CD14-positive monocyte (primary cell): ENCODE data around the gene EPB41L4A. TPM values are rescaled to one million over a fixed set of nuclear protein-coding genes. Genes with fewer than 3 reads are reported as not detected.

Source experiments
- DNase-seq, 3 donors: peaks; one replicate each; pipeline ENCODE4 v3.0.0-alpha.2; 2011 to 2022
- H2AFZ ChIP-seq: 2 replicates; pipeline ENCODE4 v1.6.0; 2012; ENCODE audit warnings: mild to moderate bottlenecking, low read depth, low read length, inconsistent platforms; ENCODE audit not compliant: insufficient read depth, poor library complexity, severe bottlenecking
- H3K27ac ChIP-seq, 2 donors: 1 replicate in 1 of 2; 2 replicates in 1 of 2; pipeline ENCODE4 v1.5.1; 2012 to 2013; ENCODE audit warnings: low read length in 2 of 2, control low read depth in 1 of 2, inconsistent platforms in 1 of 2, low read depth in 1 of 2, mild to moderate bottlenecking in 1 of 2
- H3K27me3 ChIP-seq, 2 donors: one replicate each; pipeline versions ENCODE4 v1.6.0 to v1.6.1; 2011 to 2013; ENCODE audit warnings: low read length in 2 of 2; ENCODE audit not compliant: control insufficient read depth in 2 of 2, insufficient read depth in 2 of 2
- H3K36me3 ChIP-seq, 2 donors: replicated peaks in 1 of 2; 1 replicate in 1 of 2; 2 replicates in 1 of 2; pipeline versions ENCODE4 v1.5.1 to v1.6.1; 2012 to 2013; ENCODE audit warnings: low read length in 2 of 2, control low read depth in 1 of 2, inconsistent platforms in 1 of 2, mild to moderate bottlenecking in 1 of 2; ENCODE audit not compliant: insufficient read depth in 2 of 2, control insufficient read depth in 1 of 2
- H3K4me1 ChIP-seq, 2 donors: 1 replicate in 1 of 2; 2 replicates in 1 of 2; pipeline versions ENCODE4 v1.5.1 to v1.6.1; 2012 to 2013; ENCODE audit warnings: low read length in 2 of 2, control low read depth in 1 of 2, inconsistent platforms in 1 of 2, mild to moderate bottlenecking in 1 of 2, moderate library complexity in 1 of 2; ENCODE audit not compliant: insufficient read depth in 2 of 2, control insufficient read depth in 1 of 2
- H3K4me2 ChIP-seq: replicated peaks from 2 replicates; pipeline ENCODE3; 2012; ENCODE audit warnings: low read length, moderate library complexity, mild to moderate bottlenecking; ENCODE audit not compliant: poor library complexity, severe bottlenecking; ENCODE audit errors: extremely low read depth
- H3K4me3 ChIP-seq, 3 experiments: fragments of 200-600 bp in 1 of 3; sonication (generic) in 1 of 3; replicated peaks in 1 of 3; 1 replicate in 2 of 3; 2 replicates in 1 of 3; pipeline ENCODE4 v1.5.1; 2011 to 2013; ENCODE audit warnings: low read length in 3 of 3, mild to moderate bottlenecking in 3 of 3, control low read depth in 2 of 3, low read depth in 2 of 3, inconsistent platforms in 1 of 3, moderate library complexity in 1 of 3
- H3K79me2 ChIP-seq: 2 replicates; pipeline ENCODE4 v1.6.0; 2012; ENCODE audit warnings: mild to moderate bottlenecking, control low read depth, inconsistent platforms, low read length, moderate library complexity; ENCODE audit not compliant: insufficient read depth
- H3K9ac ChIP-seq: 2 replicates; pipeline ENCODE4 v1.6.0; 2017; ENCODE audit warnings: low read length, mild to moderate bottlenecking; ENCODE audit not compliant: insufficient read depth, poor library complexity, severe bottlenecking
- H3K9me3 ChIP-seq, 2 donors: replicated peaks in 1 of 2; 1 replicate in 1 of 2; 2 replicates in 1 of 2; pipeline versions ENCODE4 v1.5.1 to v1.6.1; 2012 to 2013; ENCODE audit warnings: low read length in 2 of 2, control low read depth in 1 of 2; ENCODE audit not compliant: control insufficient read depth in 1 of 2, insufficient read depth in 1 of 2
- H4K20me1 ChIP-seq: 2 replicates; pipeline ENCODE4 v1.6.0; 2012; ENCODE audit warnings: mild to moderate bottlenecking, low read length, control low read depth, moderate library complexity; ENCODE audit not compliant: insufficient read depth
- H3K27ac Mint-ChIP-seq, 7 donors: one replicate each; pipeline ENCODE4 v1.8.0; 2020; ENCODE audit warnings: mild to moderate bottlenecking in 7 of 7, mixed read lengths in 7 of 7, moderate library complexity in 6 of 7, inconsistent platforms in 2 of 7
- H3K27me3 Mint-ChIP-seq, 3 donors: one replicate each; pipeline ENCODE4 v1.8.0; 2021 to 2022; ENCODE audit warnings: low read depth in 3 of 3, mild to moderate bottlenecking in 3 of 3, mixed read lengths in 3 of 3, moderate library complexity in 3 of 3, inconsistent platforms in 1 of 3
- H3K36me3 Mint-ChIP-seq, 2 donors: one replicate each; pipeline ENCODE4 v1.8.0; 2020; ENCODE audit warnings: mixed read lengths in 2 of 2, inconsistent platforms in 1 of 2, mild to moderate bottlenecking in 1 of 2
- H3K4me1 Mint-ChIP-seq: one replicate; pipeline ENCODE4 v1.8.0; 2020; ENCODE audit warnings: mild to moderate bottlenecking, mixed read lengths
- H3K4me3 Mint-ChIP-seq, 2 donors: one replicate each; pipeline ENCODE4 v1.8.0; 2020; ENCODE audit warnings: mild to moderate bottlenecking in 2 of 2, mixed read lengths in 2 of 2, moderate library complexity in 1 of 2
- H3K9me3 Mint-ChIP-seq, 7 donors: one replicate each; pipeline ENCODE4 v1.8.0; 2020 to 2022; ENCODE audit warnings: mixed read lengths in 7 of 7, mild to moderate bottlenecking in 6 of 7, moderate library complexity in 6 of 7, inconsistent platforms in 2 of 7
- CTCF ChIP-seq: fragments of 200-600 bp; IDR thresholded peaks from one replicate; pipeline ENCODE4 v1.8.0; 2022; ENCODE audit warnings: antibody characterized with exemption, mild to moderate bottlenecking
- WGBS: methylation state at CpG from one replicate; pipeline ENCODE4 v1.1.5; 2013; ENCODE audit warnings: missing lambda C conversion rate; ENCODE audit not compliant: insufficient coverage; 5-methylcytosine and 5-hydroxymethylcytosine counted together
- intact Hi-C, 2 donors: fragments of 100-400 bp; cut with micrococcal nuclease; formaldehyde crosslinking; loops; one replicate each; pipeline versions ENCODE4 v1.15.0 to v1.15.1; 2023
- polyA plus RNA-seq, 3 donors: library from polyadenylated mRNA; depleted of rRNA in 1 of 3; unstranded in 2 of 3; stranded (reverse) in 1 of 3; fragments of 300-500 nt in 2 of 3; fragments of >200 nt in 1 of 3; fragmentation: Illumina TruSeq in 2 of 3; gene quantifications; 1 replicate in 2 of 3; 2 replicates in 1 of 3; pipeline ENCODE4 v1.2.3, GENCODE V29; 2012 to 2021

The EPB41L4A gene
- polyA plus RNA-seq, 3 donors: 0.01 to 0.05 TPM; not detected in 1

DNA sequence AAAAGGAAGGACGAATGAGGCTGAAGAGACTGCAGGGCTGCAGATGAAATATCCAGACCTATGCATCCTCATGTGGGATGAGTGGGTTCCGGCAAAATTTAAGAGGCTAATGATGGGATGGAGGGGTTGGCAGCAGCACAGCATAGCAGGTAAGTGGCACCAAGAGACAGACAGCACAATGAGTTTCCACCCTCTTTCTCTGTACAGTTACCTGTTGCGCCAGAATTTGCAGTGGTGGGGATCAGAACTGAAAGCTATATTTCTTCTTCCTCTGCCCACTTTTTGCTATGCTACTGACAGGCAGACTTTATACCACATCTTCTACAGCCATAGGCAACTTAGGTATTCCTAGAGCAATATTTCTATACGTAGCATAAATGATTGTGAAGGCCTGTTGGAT, 227.0 kb downstream of the EPB41L4A start:
- Histone ChIP-seq H3K9me3 (no peaks in the 10 kb centered on the region), H3K4me3 (no peak overlapping the region), H2AFZ (no peak overlapping the region), H3K79me2 (no peaks in the 10 kb centered on the region), H3K9ac (no peak overlapping the region), H3K36me3 (no peaks in the 10 kb centered on the region), H4K20me1 (no peaks in the 10 kb centered on the region), H3K27ac (no peak overlapping the region), H3K4me1 (peaks cover 10% of the 10 kb centered on the region in 2 donors), H3K27me3 (peaks cover 16 to 19% of the 10 kb centered on the region in 2 donors), H3K4me2 (no peak overlapping the region)
- H3K27ac Mint-ChIP-seq: peak overlapping the region in 1 of 7 donors; percentile 47
- H3K27me3 Mint-ChIP-seq: peaks cover 12 to 17% (median 16%) of the 10 kb centered on the region in 3 donors
- peaks cover 14% of the 10 kb centered on the region for H3K4me1 Mint-ChIP-seq
- 85% methylated on average over 2 of the region's 4 CpGs for WGBS
- peaks cover 0 to 1% (median 0%) of the 10 kb centered on the region in 7 donors for H3K9me3 Mint-ChIP-seq
- DNase-seq: no peak
- no peak for TF ChIP-seq CTCF
- H3K4me3 Mint-ChIP-seq: no peak overlapping the region
- no peaks in the 10 kb centered on the region for H3K36me3 Mint-ChIP-seq
- intact Hi-C loops: no loop called here

DNA sequence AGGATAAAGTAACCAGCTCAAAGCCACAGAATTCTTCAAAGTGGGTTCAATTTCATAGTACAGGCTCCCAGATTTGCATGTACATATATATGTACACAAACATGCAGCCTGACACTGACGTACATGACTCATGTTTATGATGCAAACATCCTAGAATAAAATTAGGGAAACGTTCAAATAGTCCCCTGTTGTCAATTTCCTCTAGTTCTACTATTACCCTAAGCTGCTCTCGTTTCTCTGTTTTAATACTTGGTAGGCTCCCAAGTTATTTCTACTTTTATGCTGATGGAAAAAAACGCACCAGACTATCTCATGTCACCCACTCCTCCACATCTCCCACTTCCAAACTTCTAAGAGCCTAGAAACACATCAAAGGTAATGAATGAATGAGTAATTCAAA, 229.7 kb downstream of the EPB41L4A start:
- Histone ChIP-seq H3K9ac (no peak overlapping the region), H3K4me3 (no peak overlapping the region), H3K27ac (no peak overlapping the region), H3K36me3 (no peaks in the 10 kb centered on the region), H3K9me3 (no peaks in the 10 kb centered on the region), H4K20me1 (no peaks in the 10 kb centered on the region), H2AFZ (no peak overlapping the region), H3K27me3 (peaks cover 5 to 10% of the 10 kb centered on the region in 2 donors), H3K79me2 (no peaks in the 10 kb centered on the region), H3K4me2 (no peak overlapping the region), H3K4me1 (peaks cover 10% of the 10 kb centered on the region in 2 donors)
- Mint-ChIP-seq H3K36me3 (no peaks in the 10 kb centered on the region), H3K9me3 (peaks cover 0 to 1% (median 0%) of the 10 kb centered on the region in 7 donors), H3K27me3 (peaks cover 12 to 24% (median 21%) of the 10 kb centered on the region in 3 donors), H3K4me1 (peaks cover 14% of the 10 kb centered on the region), H3K4me3 (no peak overlapping the region), H3K27ac (peak overlapping the region in 5 of 7 donors; percentile 4 to 72 (median 40))
- intact Hi-C loops: loop anchor here in 1 of 2 donors (10.0 kb wide), 1 partner anchor 345 kb away; no protein-coding TSS in a partner anchor
- WGBS: 0% methylated on average over 1 of the region's 4 CpGs
- no peak for TF ChIP-seq CTCF
- peak; percentile 53 to 78 (median 67) for DNase-seq
